IMR-90 (cell line): ENCODE measurements around the gene USP40.

ENCODE experiments used
- BHLHE40 ChIP-seq: fragments of 150-350 bp; IDR thresholded peaks from 2 replicates; pipeline ENCODE4 v1.6.1; 2016; ENCODE audit warnings: mild to moderate bottlenecking, low read depth, low read length
- CHD1 ChIP-seq: IDR thresholded peaks from 2 replicates; pipeline ENCODE4 v1.6.1; 2012; ENCODE audit warnings: low read depth, low read length, improper control_type of control experiment
- POLR2A ChIP-seq: IDR thresholded peaks from 2 replicates; pipeline ENCODE4 v1.6.1; 2012; ENCODE audit warnings: mild to moderate bottlenecking, low read depth, low read length
- RFX5 ChIP-seq: IDR thresholded peaks from 2 replicates; pipeline ENCODE4 v1.8.0; 2012; ENCODE audit warnings: low read depth, mild to moderate bottlenecking, low read length, moderate library complexity
- TF ChIP-seq, protein P1 (sequence below): conservative IDR thresholded peaks from 2 replicates; pipeline ENCODE4 v1.5.1; 2012; ENCODE audit warnings: mild to moderate bottlenecking, low read depth, low read length, improper control_type of control experiment

DNA sequence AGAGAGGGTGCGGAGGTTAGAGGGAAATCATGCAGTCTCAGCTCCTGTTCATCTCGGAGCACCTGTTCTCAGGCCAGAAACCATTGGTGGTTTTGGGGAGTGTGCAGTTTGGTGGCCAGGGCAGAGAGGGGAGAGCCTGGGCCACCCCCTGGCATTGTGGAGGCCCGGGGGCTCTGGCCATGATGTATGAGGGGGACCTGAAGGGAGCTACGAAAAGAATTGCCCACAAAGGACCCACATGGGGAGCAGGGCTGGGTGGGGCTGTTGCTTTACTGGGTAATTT, 124.6 kb downstream of the USP40 start:
- no peak for TF ChIP-seq BHLHE40
- TF ChIP-seq RFX5, result no peak
- TF ChIP-seq, protein P1, sequence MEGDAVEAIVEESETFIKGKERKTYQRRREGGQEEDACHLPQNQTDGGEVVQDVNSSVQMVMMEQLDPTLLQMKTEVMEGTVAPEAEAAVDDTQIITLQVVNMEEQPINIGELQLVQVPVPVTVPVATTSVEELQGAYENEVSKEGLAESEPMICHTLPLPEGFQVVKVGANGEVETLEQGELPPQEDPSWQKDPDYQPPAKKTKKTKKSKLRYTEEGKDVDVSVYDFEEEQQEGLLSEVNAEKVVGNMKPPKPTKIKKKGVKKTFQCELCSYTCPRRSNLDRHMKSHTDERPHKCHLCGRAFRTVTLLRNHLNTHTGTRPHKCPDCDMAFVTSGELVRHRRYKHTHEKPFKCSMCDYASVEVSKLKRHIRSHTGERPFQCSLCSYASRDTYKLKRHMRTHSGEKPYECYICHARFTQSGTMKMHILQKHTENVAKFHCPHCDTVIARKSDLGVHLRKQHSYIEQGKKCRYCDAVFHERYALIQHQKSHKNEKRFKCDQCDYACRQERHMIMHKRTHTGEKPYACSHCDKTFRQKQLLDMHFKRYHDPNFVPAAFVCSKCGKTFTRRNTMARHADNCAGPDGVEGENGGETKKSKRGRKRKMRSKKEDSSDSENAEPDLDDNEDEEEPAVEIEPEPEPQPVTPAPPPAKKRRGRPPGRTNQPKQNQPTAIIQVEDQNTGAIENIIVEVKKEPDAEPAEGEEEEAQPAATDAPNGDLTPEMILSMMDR, result no peak
- TF ChIP-seq CHD1, result no peak
- TF ChIP-seq POLR2A, result no peak
